Measurements from ENCODE around the gene FRMPD4. TPM values are rescaled to one million over a fixed set of nuclear protein-coding genes. Genes with fewer than 3 reads are reported as not detected.

FRMPD4 gene
- total and polyA plus RNA-seq, 2 of the 13 experiments (the other 11 are each of a cell fraction or from before 2014, with no cell fraction given): not detected

DNA sequence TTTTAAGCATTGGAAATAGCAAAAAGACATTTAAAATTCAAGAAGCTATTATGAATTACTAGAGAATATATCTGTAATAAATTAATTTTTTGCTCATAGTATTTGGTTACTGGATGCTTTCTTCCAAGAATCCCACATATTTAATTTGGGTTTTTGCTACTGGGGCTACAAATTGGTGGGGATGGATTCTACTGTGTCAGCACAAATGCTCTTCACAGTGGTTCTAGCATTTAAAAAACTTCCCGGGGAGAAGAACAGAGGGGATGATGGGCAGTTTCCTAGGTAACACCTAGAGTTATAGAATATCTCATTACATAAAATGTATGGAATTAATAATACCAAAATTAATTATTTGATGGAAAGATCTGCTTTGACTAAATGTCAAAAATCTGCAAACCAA is 584.0 kb downstream of the FRMPD4 start:
- CTCF ChIA-PET (ENCODE audit: low intra/inter-chr PET ratio, low total read pairs): no interaction called here
- no peaks in the 10 kb centered on the region for H3K79me2 ChIP-seq (ENCODE audit: insufficient read depth, low read length)
- no peak overlapping the region for H3K4me2 ChIP-seq (ENCODE audit: low read depth, low read length)
- no peak overlapping the region for H3K4me3 ChIP-seq (replicated peaks in 1 of 3; ENCODE audit: insufficient read depth in 1 of 3, low read depth in 2 of 3, low read length in 3 of 3)
- intact Hi-C loops (cut with micrococcal nuclease; ENCODE audit: unreplicated experiment) (no loop called here), in situ Hi-C loops (cut with HindIII; ENCODE audit: extremely low pct_ligation_motif_present, low pct_unique_long_range_greater_than_20kb) (no loop called here)
- no peaks in the 10 kb centered on the region for H3K4me1 ChIP-seq (ENCODE audit: insufficient read depth, low read length)
- H4K20me1 ChIP-seq (ENCODE audit: insufficient read depth, low read length): no peaks in the 10 kb centered on the region
- H2AFZ ChIP-seq (ENCODE audit: low read length): no peak overlapping the region
- H3K36me3 ChIP-seq (replicated peaks in 1 of 2; ENCODE audit: control insufficient read depth in 1 of 2, insufficient read depth in 2 of 2, low read length in 2 of 2): no peaks in the 10 kb centered on the region
- no peak for TF ChIP-seq ARNTL (CRISPR knock-in tag; IDR thresholded peaks at IDR 0.05)
- peak in 1 of 2 experiments; percentile 50; a peak in 2 of 4 replicates for TF ChIP-seq MAFK (conservative IDR thresholded peaks at IDR 0.05 in 1 of 2, IDR thresholded peaks at IDR 0.05 in 1 of 2; ENCODE audit: low read length in 2 of 2)
- no peak for DNase-seq (ENCODE audit: low spot score)
- H3K27ac ChIP-seq (ENCODE audit: extremely low read length, insufficient read depth, low read length): no peak overlapping the region
- no peak for ATAC-seq
- BruUV-seq (replicated peaks): no TSS peak
- no peaks in the 10 kb centered on the region; a peak in 1 of 5 replicates for H3K27me3 ChIP-seq (ENCODE audit: control insufficient read depth in 1 of 2, insufficient read depth in 2 of 2, low read length in 2 of 2)
- no peak overlapping the region for H3K9ac ChIP-seq (ENCODE audit: insufficient read depth, low read depth, low read length)
- 0% methylated on average over 1 of the region's 1 CpG for WGBS (ENCODE audit: low lambda C conversion rate)
- FAIRE-seq: no peak
- POLR2A ChIA-PET: no interaction called here
- H3K9me3 ChIP-seq (ENCODE audit: low read length): no peaks in the 10 kb centered on the region

DNA sequence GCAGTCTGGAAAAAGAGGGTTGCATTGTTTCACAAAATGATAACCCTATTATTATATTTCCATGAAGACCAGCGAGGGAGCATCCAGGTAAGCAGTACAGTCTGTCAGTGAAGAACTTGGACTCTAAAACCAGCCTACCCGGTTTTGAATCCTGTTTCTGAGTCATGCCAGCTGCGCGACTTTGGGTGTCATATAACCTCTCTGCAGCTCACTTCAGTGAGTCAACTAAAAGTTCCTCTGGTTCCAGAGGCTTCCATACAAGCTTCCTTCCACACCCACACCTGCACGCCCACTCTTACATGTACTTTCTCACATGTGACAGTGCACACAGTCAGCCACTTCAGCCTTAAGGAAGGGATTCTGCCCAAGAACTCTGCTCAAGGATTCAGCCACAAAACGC is 603.1 kb downstream of the FRMPD4 start:
- H3K9me3 ChIP-seq (ENCODE audit: low read length): no peaks in the 10 kb centered on the region
- H2AFZ ChIP-seq (ENCODE audit: low read length): no peak overlapping the region
- no peak overlapping the region for H3K9ac ChIP-seq (ENCODE audit: insufficient read depth, low read depth, low read length)
- H3K79me2 ChIP-seq (ENCODE audit: insufficient read depth, low read length): no peaks in the 10 kb centered on the region
- DNase-seq (ENCODE audit: low spot score): no peak
- H3K27ac ChIP-seq (ENCODE audit: extremely low read length, insufficient read depth, low read length): no peak overlapping the region
- intact Hi-C loops (cut with micrococcal nuclease; ENCODE audit: unreplicated experiment): no loop called here
- no peaks in the 10 kb centered on the region for H3K36me3 ChIP-seq (replicated peaks in 1 of 2; ENCODE audit: control insufficient read depth in 1 of 2, insufficient read depth in 2 of 2, low read length in 2 of 2)
- H3K4me1 ChIP-seq (ENCODE audit: insufficient read depth, low read length): no peaks in the 10 kb centered on the region
- no peak overlapping the region for H3K4me2 ChIP-seq (ENCODE audit: low read depth, low read length)
- no TSS peak for BruUV-seq (replicated peaks)
- 0% methylated on average over 1 of the region's 6 CpGs for WGBS (ENCODE audit: low lambda C conversion rate)
- ATAC-seq: no peak
- no peak for FAIRE-seq
- H4K20me1 ChIP-seq (ENCODE audit: insufficient read depth, low read length): no peaks in the 10 kb centered on the region
- H3K27me3 ChIP-seq (ENCODE audit: control insufficient read depth in 1 of 2, insufficient read depth in 2 of 2, low read length in 2 of 2): no peaks in the 10 kb centered on the region
- in situ Hi-C loops (cut with HindIII; ENCODE audit: extremely low pct_ligation_motif_present, low pct_unique_long_range_greater_than_20kb): no loop called here
- POLR2A ChIA-PET: no interaction called here
- CTCF ChIA-PET (ENCODE audit: low intra/inter-chr PET ratio, low total read pairs): no interaction called here
- no peak overlapping the region for H3K4me3 ChIP-seq (replicated peaks in 1 of 3; ENCODE audit: insufficient read depth in 1 of 3, low read depth in 2 of 3, low read length in 3 of 3)
- no peak for TF ChIP-seq ARNT (IDR thresholded peaks at IDR 0.05)
- TF ChIP-seq ZNF724P (CRISPR knock-in tag; IDR thresholded peaks at IDR 0.05; ENCODE audit: borderline replicate concordance): no peak
- no peak for TF ChIP-seq KLF12 (CRISPR knock-in tag; IDR thresholded peaks at IDR 0.05; ENCODE audit: borderline replicate concordance)
- TF ChIP-seq, protein P1, sequence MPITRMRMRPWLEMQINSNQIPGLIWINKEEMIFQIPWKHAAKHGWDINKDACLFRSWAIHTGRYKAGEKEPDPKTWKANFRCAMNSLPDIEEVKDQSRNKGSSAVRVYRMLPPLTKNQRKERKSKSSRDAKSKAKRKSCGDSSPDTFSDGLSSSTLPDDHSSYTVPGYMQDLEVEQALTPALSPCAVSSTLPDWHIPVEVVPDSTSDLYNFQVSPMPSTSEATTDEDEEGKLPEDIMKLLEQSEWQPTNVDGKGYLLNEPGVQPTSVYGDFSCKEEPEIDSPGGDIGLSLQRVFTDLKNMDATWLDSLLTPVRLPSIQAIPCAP (CRISPR knock-in tag; IDR thresholded peaks at IDR 0.05; ENCODE audit: low read depth): no peak
- TF ChIP-seq SRSF9 (IDR thresholded peaks at IDR 0.05; ENCODE audit: borderline replicate concordance, insufficient read depth, low read depth, low read length, poor library complexity, severe bottlenecking): no peak
- no peak for TF ChIP-seq NR2F6 (IDR thresholded peaks at IDR 0.05)
- TF ChIP-seq NR2F6 (CRISPR knock-in tag; IDR thresholded peaks at IDR 0.05): no peak
- TF ChIP-seq RXRA (CRISPR knock-in tag; IDR thresholded peaks at IDR 0.05): no peak
- TF ChIP-seq, protein P2, sequence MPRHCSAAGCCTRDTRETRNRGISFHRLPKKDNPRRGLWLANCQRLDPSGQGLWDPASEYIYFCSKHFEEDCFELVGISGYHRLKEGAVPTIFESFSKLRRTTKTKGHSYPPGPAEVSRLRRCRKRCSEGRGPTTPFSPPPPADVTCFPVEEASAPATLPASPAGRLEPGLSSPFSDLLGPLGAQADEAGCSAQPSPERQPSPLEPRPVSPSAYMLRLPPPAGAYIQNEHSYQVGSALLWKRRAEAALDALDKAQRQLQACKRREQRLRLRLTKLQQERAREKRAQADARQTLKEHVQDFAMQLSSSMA (CRISPR knock-in tag; IDR thresholded peaks at IDR 0.05): no peak
- no peak for TF ChIP-seq ZNF761 (CRISPR knock-in tag; conservative IDR thresholded peaks at IDR 0.05)
- TF ChIP-seq, protein P3, sequence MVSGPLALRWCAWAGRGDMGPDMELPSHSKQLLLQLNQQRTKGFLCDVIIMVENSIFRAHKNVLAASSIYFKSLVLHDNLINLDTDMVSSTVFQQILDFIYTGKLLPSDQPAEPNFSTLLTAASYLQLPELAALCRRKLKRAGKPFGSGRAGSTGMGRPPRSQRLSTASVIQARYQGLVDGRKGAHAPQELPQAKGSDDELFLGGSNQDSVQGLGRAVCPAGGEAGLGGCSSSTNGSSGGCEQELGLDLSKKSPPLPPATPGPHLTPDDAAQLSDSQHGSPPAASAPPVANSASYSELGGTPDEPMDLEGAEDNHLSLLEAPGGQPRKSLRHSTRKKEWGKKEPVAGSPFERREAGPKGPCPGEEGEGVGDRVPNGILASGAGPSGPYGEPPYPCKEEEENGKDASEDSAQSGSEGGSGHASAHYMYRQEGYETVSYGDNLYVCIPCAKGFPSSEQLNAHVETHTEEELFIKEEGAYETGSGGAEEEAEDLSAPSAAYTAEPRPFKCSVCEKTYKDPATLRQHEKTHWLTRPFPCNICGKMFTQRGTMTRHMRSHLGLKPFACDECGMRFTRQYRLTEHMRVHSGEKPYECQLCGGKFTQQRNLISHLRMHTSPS (CRISPR knock-in tag; IDR thresholded peaks at IDR 0.05; ENCODE audit: low read depth): no peak
- TF ChIP-seq, protein P4, sequence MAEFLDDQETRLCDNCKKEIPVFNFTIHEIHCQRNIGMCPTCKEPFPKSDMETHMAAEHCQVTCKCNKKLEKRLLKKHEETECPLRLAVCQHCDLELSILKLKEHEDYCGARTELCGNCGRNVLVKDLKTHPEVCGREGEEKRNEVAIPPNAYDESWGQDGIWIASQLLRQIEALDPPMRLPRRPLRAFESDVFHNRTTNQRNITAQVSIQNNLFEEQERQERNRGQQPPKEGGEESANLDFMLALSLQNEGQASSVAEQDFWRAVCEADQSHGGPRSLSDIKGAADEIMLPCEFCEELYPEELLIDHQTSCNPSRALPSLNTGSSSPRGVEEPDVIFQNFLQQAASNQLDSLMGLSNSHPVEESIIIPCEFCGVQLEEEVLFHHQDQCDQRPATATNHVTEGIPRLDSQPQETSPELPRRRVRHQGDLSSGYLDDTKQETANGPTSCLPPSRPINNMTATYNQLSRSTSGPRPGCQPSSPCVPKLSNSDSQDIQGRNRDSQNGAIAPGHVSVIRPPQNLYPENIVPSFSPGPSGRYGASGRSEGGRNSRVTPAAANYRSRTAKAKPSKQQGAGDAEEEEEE (CRISPR knock-in tag; IDR thresholded peaks at IDR 0.05; ENCODE audit: borderline replicate concordance): no peak
- TF ChIP-seq ZNF619 (CRISPR knock-in tag; IDR thresholded peaks at IDR 0.05): no peak
- TF ChIP-seq NCOA2 (CRISPR knock-in tag; IDR thresholded peaks at IDR 0.05): no peak

All from HepG2 (cell line).